Neutrophil (primary cell): Measurements from ENCODE around the gene TMEM17.

Experiments used
- H3K27ac ChIP-seq: fragments of 200-600 bp; sonication (generic); 2 replicates; pipeline ENCODE4 v1.5.1; 2016; ENCODE audit warnings: mild to moderate bottlenecking, moderate library complexity
- H3K27me3 ChIP-seq: fragments of 200-600 bp; sonication (generic); 2 replicates; pipeline ENCODE4 v1.6.0; 2016; ENCODE audit warnings: mild to moderate bottlenecking
- H3K36me3 ChIP-seq: fragments of 200-600 bp; sonication (generic); 2 replicates; pipeline ENCODE4 v1.5.1; 2017
- H3K4me1 ChIP-seq, 2 experiments: fragments of 200-600 bp in 1 of 2; sonication (generic) in 1 of 2; 1 replicate in 1 of 2; 2 replicates in 1 of 2; pipeline versions ENCODE4 v1.5.1 to v1.6.1; 2013 to 2016; ENCODE audit warnings: low read depth in 1 of 2, low read length in 1 of 2, mild to moderate bottlenecking in 1 of 2, moderate library complexity in 1 of 2; ENCODE audit not compliant: control insufficient read depth in 1 of 2, insufficient read depth in 1 of 2
- H3K4me3 ChIP-seq, 2 experiments: fragments of 200-600 bp in 1 of 2; sonication (generic) in 1 of 2; 1 replicate in 1 of 2; 2 replicates in 1 of 2; pipeline ENCODE4 v1.5.1; 2013 to 2016; ENCODE audit warnings: low read depth in 1 of 2, low read length in 1 of 2, mild to moderate bottlenecking in 1 of 2, moderate library complexity in 1 of 2
- H3K9me3 ChIP-seq: fragments of 200-600 bp; sonication (generic); 2 replicates; pipeline ENCODE4 v1.5.1; 2016
- CTCF ChIP-seq: fragments of 200-600 bp; sonication (generic); IDR thresholded peaks from 2 replicates; pipeline ENCODE4 v1.5.1; 2016; ENCODE audit warnings: antibody characterized with exemption

TMEM17 gene

DNA sequence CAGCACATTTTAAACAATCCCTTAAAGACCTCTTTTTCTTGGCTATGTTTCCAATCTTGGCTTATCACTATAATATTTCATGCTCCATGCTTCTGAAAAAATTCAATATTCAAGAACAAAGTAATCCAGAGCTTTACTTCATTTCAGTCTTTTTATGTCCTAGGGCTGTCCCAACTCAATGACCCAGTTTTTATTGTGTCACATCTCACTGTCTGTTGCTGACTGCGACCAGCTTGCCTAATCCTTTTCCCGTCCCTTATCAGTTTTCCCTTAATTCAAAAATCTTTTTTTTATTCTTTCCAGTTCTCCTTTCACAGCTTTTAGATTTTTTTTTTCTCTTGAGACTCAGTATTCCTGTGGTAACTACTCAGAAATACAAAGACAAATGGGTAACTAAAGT, 10.2 kb downstream of the TMEM17 start:
- Histone ChIP-seq H3K4me1 (no peaks in the 10 kb centered on the region), H3K27ac (no peak overlapping the region), H3K4me3 (no peak overlapping the region), H3K27me3 (no peaks in the 10 kb centered on the region), H3K9me3 (no peaks in the 10 kb centered on the region), H3K36me3 (no peaks in the 10 kb centered on the region)
- no peak for TF ChIP-seq CTCF

DNA sequence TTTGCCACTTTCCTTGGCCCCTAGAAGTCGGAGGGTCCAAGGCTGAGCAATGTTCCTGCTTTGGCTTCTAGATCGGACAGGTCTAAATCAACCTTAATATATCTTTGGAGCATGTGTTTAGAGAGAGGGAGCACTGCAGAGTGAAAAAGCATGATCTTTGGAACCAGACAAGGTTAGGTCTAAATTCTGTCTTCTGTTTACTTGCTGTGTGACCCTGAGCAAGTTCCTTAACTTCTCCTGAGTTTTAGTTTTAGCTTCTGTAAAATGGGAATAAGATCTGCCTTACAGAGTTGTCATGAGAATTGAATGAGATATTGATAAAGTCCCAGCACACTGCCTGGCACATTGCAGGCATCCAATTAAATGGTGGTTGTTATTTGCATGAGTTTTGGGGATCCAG, 13.9 kb downstream of the TMEM17 start:
- TF ChIP-seq CTCF: no peak
- Histone ChIP-seq H3K27me3 (no peaks in the 10 kb centered on the region), H3K4me3 (no peak overlapping the region), H3K36me3 (no peaks in the 10 kb centered on the region), H3K4me1 (no peaks in the 10 kb centered on the region), H3K27ac (no peak overlapping the region), H3K9me3 (no peaks in the 10 kb centered on the region)

GRCh38 chr2:62489702-62490101, 16.3 kb downstream of the TMEM17 start:
- Histone ChIP-seq H3K4me3 (no peak overlapping the region), H3K4me1 (no peaks in the 10 kb centered on the region), H3K27ac (no peak overlapping the region), H3K27me3 (no peaks in the 10 kb centered on the region), H3K36me3 (no peaks in the 10 kb centered on the region), H3K9me3 (no peaks in the 10 kb centered on the region)
- no peak for TF ChIP-seq CTCF

DNA sequence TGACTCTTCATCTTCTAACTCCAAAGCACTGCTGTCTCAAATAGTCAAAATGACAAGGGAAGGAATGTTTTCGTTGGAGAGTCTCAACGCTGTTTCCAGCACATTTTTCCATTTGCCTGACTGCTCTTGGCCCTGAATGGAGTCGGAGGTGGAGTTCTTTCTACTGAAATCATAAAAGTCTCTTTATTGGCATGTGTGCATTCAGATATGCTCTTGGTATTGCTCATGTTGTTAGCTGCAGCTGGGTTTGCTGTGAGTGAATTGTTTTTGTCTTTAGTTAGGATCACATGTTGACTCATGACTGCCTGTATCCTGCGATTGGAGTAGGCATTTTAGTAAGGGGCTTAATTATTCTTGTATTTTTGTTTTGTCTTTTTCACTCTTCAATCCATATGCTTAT, 16.8 kb downstream of the TMEM17 start:
- Histone ChIP-seq H3K27ac (no peak overlapping the region), H3K36me3 (no peaks in the 10 kb centered on the region), H3K27me3 (no peaks in the 10 kb centered on the region), H3K4me1 (no peaks in the 10 kb centered on the region), H3K9me3 (no peaks in the 10 kb centered on the region), H3K4me3 (no peak overlapping the region)
- TF ChIP-seq CTCF: no peak

DNA sequence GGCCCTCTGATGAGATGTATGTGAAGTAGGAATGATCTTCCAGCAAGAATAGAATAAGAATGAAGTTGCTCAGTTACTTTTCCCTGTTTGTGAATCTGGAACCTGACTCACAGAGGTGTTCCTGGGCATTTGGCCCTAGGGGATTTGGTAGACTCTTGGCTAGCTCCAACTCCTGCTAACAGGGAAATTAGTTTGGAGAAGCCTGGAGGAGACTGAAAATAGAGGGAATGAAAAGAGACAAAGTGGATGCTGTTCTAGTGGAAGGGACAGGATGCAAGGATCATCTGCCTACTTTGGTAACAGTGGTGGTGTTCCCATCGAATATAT, 19.6 kb downstream of the TMEM17 start:
- H3K27ac ChIP-seq: no peak overlapping the region
- no peaks in the 10 kb centered on the region for H3K36me3 ChIP-seq
- no peak overlapping the region for H3K4me3 ChIP-seq
- no peak for TF ChIP-seq CTCF
- H3K4me1 ChIP-seq: no peaks in the 10 kb centered on the region
- H3K27me3 ChIP-seq: no peaks in the 10 kb centered on the region
- no peaks in the 10 kb centered on the region for H3K9me3 ChIP-seq

DNA sequence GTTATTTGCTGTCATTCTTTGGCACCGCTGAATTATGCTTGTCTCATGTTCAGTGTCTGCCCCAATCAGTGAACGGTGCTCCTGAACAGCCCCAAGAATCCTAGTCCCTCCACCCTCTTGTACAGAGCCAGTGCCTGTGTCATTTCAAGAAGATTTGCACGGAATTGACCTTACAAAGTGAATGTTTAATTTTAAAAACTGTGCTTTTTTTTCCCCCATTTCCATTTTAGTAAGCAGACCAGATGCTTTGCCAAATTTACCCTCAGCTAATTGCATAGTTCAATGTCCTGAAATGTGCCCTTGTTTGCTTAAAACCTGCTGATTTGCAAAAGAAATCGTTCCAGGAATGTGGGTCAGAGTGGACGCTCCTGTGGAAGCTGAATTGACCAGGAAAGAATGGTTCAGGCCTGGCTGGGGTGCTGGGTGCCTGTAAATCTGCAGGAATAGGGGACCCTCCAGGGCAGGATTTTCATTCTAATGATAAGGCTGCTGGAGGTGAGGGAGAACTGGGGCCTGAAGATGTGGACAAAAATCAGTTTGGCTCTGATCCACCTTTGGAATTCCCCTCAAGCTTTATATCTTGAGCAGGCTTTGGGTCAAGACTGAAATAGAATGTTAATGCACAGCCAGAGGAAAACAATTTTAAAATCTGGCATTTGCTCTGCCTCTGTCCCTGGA, 20.1 kb downstream of the TMEM17 start:
- no peaks in the 10 kb centered on the region for H3K27me3 ChIP-seq
- H3K4me3 ChIP-seq: no peak overlapping the region
- H3K36me3 ChIP-seq: no peaks in the 10 kb centered on the region
- H3K9me3 ChIP-seq: no peaks in the 10 kb centered on the region
- no peaks in the 10 kb centered on the region for H3K4me1 ChIP-seq
- TF ChIP-seq CTCF: no peak
- H3K27ac ChIP-seq: no peak overlapping the region
